Breast epithelium (tissue), 4 donors: ENCODE data around the gene IL12RB2. TPM values are rescaled to one million over a fixed set of nuclear protein-coding genes. Genes with fewer than 3 reads are reported as not detected.

ENCODE experiments used
- DNase-seq, 2 donors: peaks; one replicate each; pipeline ENCODE4 v3.0.0-alpha.2; 2019; ENCODE audit warnings: low spot score in 2 of 2
- H3K27ac ChIP-seq, 2 donors: fragments of 200-600 bp; sonication (generic) in 1 of 2; one replicate each; pipeline ENCODE4 v1.5.1; 2016 to 2019; ENCODE audit warnings: mild to moderate bottlenecking in 1 of 2
- H3K27me3 ChIP-seq, 2 donors: fragments of 200-600 bp; sonication (generic) in 1 of 2; one replicate each; pipeline versions ENCODE4 v1.5.1 to v1.6.0; 2017 to 2019; ENCODE audit warnings: control low read depth in 1 of 2, mild to moderate bottlenecking in 1 of 2
- H3K36me3 ChIP-seq: fragments of 200-600 bp; one replicate; pipeline ENCODE4 v1.5.1; 2019
- H3K4me1 ChIP-seq, 2 donors: fragments of 200-600 bp; sonication (generic); one replicate each; pipeline ENCODE4 v1.5.1; 2016 to 2019; ENCODE audit warnings: control low read depth in 1 of 2
- H3K4me3 ChIP-seq, 3 donors: fragments of 200-600 bp; sonication (generic); 1 replicate in 2 of 3; 2 replicates in 1 of 3; pipeline ENCODE4 v1.5.1; 2016 to 2019; ENCODE audit warnings: mild to moderate bottlenecking in 3 of 3, moderate library complexity in 2 of 3
- H3K9me3 ChIP-seq, 2 donors: fragments of 200-600 bp; sonication (generic) in 1 of 2; one replicate each; pipeline ENCODE4 v1.5.1; 2016 to 2019; ENCODE audit warnings: control low read depth in 1 of 2
- POLR2A ChIP-seq: fragments of 450-650 bp; IDR thresholded peaks from one replicate; pipeline ENCODE4 v1.6.1; 2016; ENCODE audit warnings: antibody characterized with exemption, mild to moderate bottlenecking, moderate library complexity
- POLR2AphosphoS5 ChIP-seq, 3 donors: sonication (generic); formaldehyde crosslinking; IDR thresholded peaks; one replicate each; pipeline ENCODE4 v1.6.1; 2017; ENCODE audit warnings: antibody characterized with exemption in 3 of 3
- intact Hi-C: fragments of 100-400 bp; cut with DNase I; formaldehyde crosslinking; loops from one replicate; pipeline ENCODE4 v1.15.1; 2023; ENCODE audit warnings: low total_unique reads
- total RNA-seq, 3 donors: library from RNA; depleted of rRNA; stranded (reverse); fragments of >200 nt; gene quantifications; one replicate each; pipeline ENCODE4 v1.1.0, GENCODE V29; 2016
- TF ChIP-seq, protein P1 (sequence below), 3 donors: fragments of 450-650 bp; IDR thresholded peaks; one replicate each; pipeline ENCODE4 v1.5.1; 2016 to 2017; ENCODE audit warnings: antibody characterized with exemption in 3 of 3, mild to moderate bottlenecking in 3 of 3, moderate library complexity in 3 of 3

The IL12RB2 gene
- total RNA-seq, 3 donors from 2014 or later = 0.33 to 5.1 (median 0.59) TPM

DNA sequence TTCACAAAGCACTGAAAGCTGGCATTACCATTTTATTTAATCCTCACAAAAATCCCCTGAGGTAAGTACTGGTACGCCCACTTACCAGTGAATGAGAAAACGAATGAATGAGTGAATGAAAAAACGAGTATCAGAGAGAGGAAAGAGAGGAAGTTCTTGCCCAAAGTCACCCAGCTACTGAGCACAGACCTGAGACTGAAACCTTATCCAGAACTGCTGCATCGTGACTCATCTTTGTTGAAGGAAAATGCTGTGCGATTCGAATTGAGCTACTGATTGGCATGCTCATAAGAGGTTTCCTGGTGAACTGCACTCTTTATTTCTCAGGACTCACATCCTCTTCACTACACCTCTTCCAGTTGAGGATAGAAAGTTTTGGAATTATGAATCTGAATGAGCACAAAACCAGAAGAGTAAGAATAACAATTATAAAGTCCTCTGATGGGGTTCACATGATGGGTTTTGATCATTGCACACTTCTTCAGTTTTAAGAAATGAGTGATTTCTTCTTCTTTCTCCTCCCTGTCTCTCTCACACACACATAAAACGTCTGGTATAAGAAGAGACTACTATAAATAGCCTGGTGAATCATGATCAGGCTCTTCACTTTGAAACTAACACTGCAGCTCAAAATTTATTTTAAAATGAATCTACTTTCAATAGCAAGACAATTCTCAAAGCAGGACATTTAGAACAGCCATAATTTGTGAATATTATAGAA is 32.1 kb downstream of the IL12RB2 start:
- Histone ChIP-seq H3K9me3 (no peaks in the 10 kb centered on the region), H3K27me3 (no peaks in the 10 kb centered on the region), H3K4me1 (no peaks in the 10 kb centered on the region), H3K4me3 (no peak overlapping the region), H3K36me3 (no peaks in the 10 kb centered on the region), H3K27ac (no peak overlapping the region)
- no peak for DNase-seq
- intact Hi-C loops = loop anchor here (10.0 kb wide), 1 partner anchor 155 kb away; no protein-coding TSS in a partner anchor
- TF ChIP-seq POLR2AphosphoS5 (IDR thresholded peaks at IDR 0.05) (no peak), POLR2A (no peak)
- TF ChIP-seq, protein P1, sequence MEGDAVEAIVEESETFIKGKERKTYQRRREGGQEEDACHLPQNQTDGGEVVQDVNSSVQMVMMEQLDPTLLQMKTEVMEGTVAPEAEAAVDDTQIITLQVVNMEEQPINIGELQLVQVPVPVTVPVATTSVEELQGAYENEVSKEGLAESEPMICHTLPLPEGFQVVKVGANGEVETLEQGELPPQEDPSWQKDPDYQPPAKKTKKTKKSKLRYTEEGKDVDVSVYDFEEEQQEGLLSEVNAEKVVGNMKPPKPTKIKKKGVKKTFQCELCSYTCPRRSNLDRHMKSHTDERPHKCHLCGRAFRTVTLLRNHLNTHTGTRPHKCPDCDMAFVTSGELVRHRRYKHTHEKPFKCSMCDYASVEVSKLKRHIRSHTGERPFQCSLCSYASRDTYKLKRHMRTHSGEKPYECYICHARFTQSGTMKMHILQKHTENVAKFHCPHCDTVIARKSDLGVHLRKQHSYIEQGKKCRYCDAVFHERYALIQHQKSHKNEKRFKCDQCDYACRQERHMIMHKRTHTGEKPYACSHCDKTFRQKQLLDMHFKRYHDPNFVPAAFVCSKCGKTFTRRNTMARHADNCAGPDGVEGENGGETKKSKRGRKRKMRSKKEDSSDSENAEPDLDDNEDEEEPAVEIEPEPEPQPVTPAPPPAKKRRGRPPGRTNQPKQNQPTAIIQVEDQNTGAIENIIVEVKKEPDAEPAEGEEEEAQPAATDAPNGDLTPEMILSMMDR (IDR thresholded peaks at IDR 0.05) = no peak

DNA sequence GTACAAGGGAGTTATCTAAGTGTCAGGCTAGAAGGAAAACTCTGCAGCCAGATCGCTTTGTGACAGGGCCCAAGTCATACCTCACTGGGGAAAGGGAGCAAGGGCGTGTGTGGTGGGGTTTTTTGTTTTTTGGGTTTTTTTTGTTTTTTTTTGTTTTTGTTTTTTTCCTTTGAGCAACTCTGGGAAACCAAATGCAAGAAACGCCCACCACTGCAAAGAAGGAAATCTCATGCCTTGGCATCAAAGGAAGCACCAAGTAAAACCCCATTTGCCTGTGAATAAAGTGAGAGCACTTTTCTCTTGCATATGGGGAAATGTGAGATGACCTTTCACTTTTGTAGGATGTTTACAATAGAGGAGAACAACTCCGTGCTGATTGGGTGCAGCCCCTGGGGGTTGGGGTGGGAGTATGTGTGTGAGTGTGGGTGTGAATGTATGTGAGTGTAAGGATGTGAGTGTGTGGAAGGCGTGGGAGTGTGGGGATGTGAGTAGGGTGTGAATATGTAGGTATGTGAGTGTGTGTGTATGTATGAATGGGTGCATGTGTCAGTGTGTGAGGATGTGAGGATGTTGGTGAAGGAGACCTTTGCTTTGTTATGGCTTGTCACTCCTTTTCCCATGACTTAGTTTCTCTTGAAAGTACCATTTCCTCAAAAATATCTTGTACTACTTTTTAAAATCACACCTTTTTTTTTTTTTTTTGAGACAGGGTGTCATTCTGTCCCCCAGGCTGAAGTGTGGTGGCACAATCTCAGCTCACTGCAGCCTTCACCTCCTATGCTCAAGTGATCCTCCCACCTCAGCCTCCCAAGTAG is 34.6 kb downstream of the IL12RB2 start:
- no peaks in the 10 kb centered on the region for H3K4me1 ChIP-seq
- intact Hi-C loops = loop anchor here (10.0 kb wide), 1 partner anchor 153 kb away; no protein-coding TSS in a partner anchor
- H3K4me3 ChIP-seq = no peak overlapping the region
- DNase-seq = no peak
- no peak overlapping the region for H3K27ac ChIP-seq
- H3K36me3 ChIP-seq = no peaks in the 10 kb centered on the region
- H3K27me3 ChIP-seq = no peaks in the 10 kb centered on the region
- no peak for TF ChIP-seq POLR2A
- TF ChIP-seq, protein P1 (IDR thresholded peaks at IDR 0.05) = no peak
- no peak for TF ChIP-seq POLR2AphosphoS5 (IDR thresholded peaks at IDR 0.05)
- H3K9me3 ChIP-seq = no peaks in the 10 kb centered on the region

GRCh38 chr1:67345556-67345955 is 37.9 kb downstream of the IL12RB2 start:
- Histone ChIP-seq H3K9me3 (no peaks in the 10 kb centered on the region), H3K4me3 (no peak overlapping the region), H3K27ac (no peak overlapping the region), H3K4me1 (no peaks in the 10 kb centered on the region), H3K36me3 (no peaks in the 10 kb centered on the region), H3K27me3 (no peaks in the 10 kb centered on the region)
- intact Hi-C loops = loop anchor here (10.0 kb wide), 1 partner anchor 149 kb away; no protein-coding TSS in a partner anchor
- no peak for TF ChIP-seq POLR2AphosphoS5 (IDR thresholded peaks at IDR 0.05)
- DNase-seq = no peak

DNA sequence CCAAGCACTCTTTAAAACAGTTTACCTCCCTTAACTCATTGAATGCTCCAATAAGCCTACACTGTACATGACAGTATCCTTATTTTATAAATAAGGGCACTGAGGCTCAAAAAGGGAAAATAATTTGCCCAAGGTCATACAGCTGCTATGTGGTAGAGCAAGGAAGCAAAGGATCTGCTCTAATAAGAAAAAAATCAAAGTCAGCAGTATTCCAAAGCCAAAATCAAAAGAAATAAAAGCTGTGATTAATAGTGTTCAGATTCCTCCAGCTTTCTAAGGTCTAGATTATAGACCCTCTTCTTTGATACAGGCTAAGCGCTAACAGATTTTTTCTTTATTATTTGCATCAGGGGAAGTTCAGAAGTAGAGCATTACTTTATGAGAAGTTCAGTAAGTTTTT is 39.3 kb downstream of the IL12RB2 start:
- H3K36me3 ChIP-seq = no peaks in the 10 kb centered on the region
- no peak overlapping the region for H3K4me3 ChIP-seq
- TF ChIP-seq POLR2AphosphoS5 (IDR thresholded peaks at IDR 0.05) = no peak
- no peak for TF ChIP-seq POLR2A
- TF ChIP-seq, protein P1 (IDR thresholded peaks at IDR 0.05) = no peak
- H3K9me3 ChIP-seq = no peaks in the 10 kb centered on the region
- no peak for DNase-seq
- no peaks in the 10 kb centered on the region for H3K27me3 ChIP-seq
- intact Hi-C loops = loop anchor here (10.0 kb wide), 1 partner anchor 148 kb away; no protein-coding TSS in a partner anchor
- peaks cover 0 to 2% of the 10 kb centered on the region in 2 donors for H3K4me1 ChIP-seq
- no peak overlapping the region for H3K27ac ChIP-seq

GRCh38 chr1:67347688-67348472 is 40.2 kb downstream of the IL12RB2 start:
- TF ChIP-seq, protein P1 (IDR thresholded peaks at IDR 0.05) = peak; percentile 46 to 82 (median 72)
- TF ChIP-seq POLR2AphosphoS5 (IDR thresholded peaks at IDR 0.05) = no peak
- Histone ChIP-seq H3K9me3 (no peaks in the 10 kb centered on the region), H3K36me3 (no peaks in the 10 kb centered on the region), H3K4me1 (peaks cover 0 to 9% of the 10 kb centered on the region in 2 donors), H3K4me3 (no peak overlapping the region), H3K27ac (no peak overlapping the region), H3K27me3 (no peaks in the 10 kb centered on the region)
- no peak for DNase-seq
- intact Hi-C loops = loop anchor here (10.0 kb wide), 1 partner anchor 147 kb away; no protein-coding TSS in a partner anchor
